WTC11 (cell line): ENCODE data around the gene ADGRB3. TPM values are rescaled to one million over a fixed set of nuclear protein-coding genes. Genes with fewer than 3 reads are reported as not detected.

Experiments used
- ATAC-seq: fragments of 200-7000 bp; cut with Tn5 transposase; 2 replicates; pipeline ENCODE4 v1.10.0; 2021; ENCODE audit warnings: mild to moderate bottlenecking, moderate library complexity
- CTCF ChIA-PET: fragments of 300-600 bp; sonication (Branson Sonifier 250); formaldehyde crosslinking; loops from one replicate; lab custom pipeline; 2021; ENCODE audit warnings: antibody characterized with exemption; lab: Charles Lee
- POLR2A ChIA-PET: fragments of 350-600 bp; sonication (Branson Sonifier 250); formaldehyde crosslinking; loops from one replicate; lab custom pipeline; 2021; ENCODE audit warnings: antibody characterized with exemption; lab: Charles Lee
- DNase-seq: peaks from one replicate; pipeline ENCODE4 v3.0.0; 2021; ENCODE audit warnings: low spot score
- H3K27ac Mint-ChIP-seq: 2 replicates; pipeline ENCODE4 v1.8.0; 2021; ENCODE audit warnings: mixed read lengths
- H3K27me3 Mint-ChIP-seq: 2 replicates; pipeline ENCODE4 v1.8.0; 2021; ENCODE audit warnings: low read depth, mild to moderate bottlenecking, moderate library complexity, mixed read lengths
- H3K36me3 Mint-ChIP-seq: 2 replicates; pipeline ENCODE4 v1.8.0; 2021; ENCODE audit warnings: mixed read lengths
- H3K4me1 Mint-ChIP-seq: 2 replicates; pipeline ENCODE4 v1.8.0; 2022; ENCODE audit warnings: mixed read lengths
- H3K4me3 Mint-ChIP-seq: 2 replicates; pipeline ENCODE4 v1.8.0; 2021; ENCODE audit warnings: mild to moderate bottlenecking, moderate library complexity, mixed read lengths
- H3K9me3 Mint-ChIP-seq: 2 replicates; pipeline ENCODE4 v1.8.0; 2021; ENCODE audit warnings: mixed read lengths
- ATF1 ChIP-seq: sonication (generic); formaldehyde crosslinking; IDR thresholded peaks from 2 replicates; pipeline ENCODE4 v1.8.1; 2023; ENCODE audit warnings: mild to moderate bottlenecking, moderate library complexity, missing genetic modification reagents
- CREB1 ChIP-seq: sonication (generic); formaldehyde crosslinking; IDR thresholded peaks from 2 replicates; pipeline ENCODE4 v1.8.0; 2023; ENCODE audit warnings: mild to moderate bottlenecking, missing genetic modification reagents
- CREM ChIP-seq: sonication (generic); formaldehyde crosslinking; IDR thresholded peaks from 2 replicates; pipeline ENCODE4 v1.8.1; 2022; ENCODE audit warnings: mild to moderate bottlenecking, missing genetic modification reagents, moderate library complexity
- JUN ChIP-seq: sonication (generic); formaldehyde crosslinking; IDR thresholded peaks from 2 replicates; pipeline ENCODE4 v1.8.0; 2023; ENCODE audit warnings: mild to moderate bottlenecking, missing genetic modification reagents
- MXD4 ChIP-seq: fragments of 250-450 bp; sonication (Bioruptor Pico); IDR thresholded peaks from 2 replicates; pipeline ENCODE4 v1.8.0; 2021; ENCODE audit warnings: mild to moderate bottlenecking, moderate library complexity, borderline replicate concordance
- RORB ChIP-seq: fragments of 250-450 bp; sonication (Bioruptor Pico); IDR thresholded peaks from 2 replicates; pipeline ENCODE4 v1.9.0; 2021; ENCODE audit warnings: mild to moderate bottlenecking
- SMAD4 ChIP-seq: sonication (generic); formaldehyde crosslinking; IDR thresholded peaks from 2 replicates; pipeline ENCODE4 v1.8.0; 2022; ENCODE audit warnings: mild to moderate bottlenecking, missing genetic modification reagents
- SP1 ChIP-seq: sonication (generic); formaldehyde crosslinking; conservative IDR thresholded peaks from 2 replicates; pipeline ENCODE4 v1.8.1; 2022; ENCODE audit warnings: missing genetic modification reagents
- TEAD1 ChIP-seq: sonication (generic); formaldehyde crosslinking; IDR thresholded peaks from 2 replicates; pipeline ENCODE4 v1.8.0; 2022; ENCODE audit warnings: mild to moderate bottlenecking, missing genetic modification reagents
- ZNF121 ChIP-seq: sonication (generic); formaldehyde crosslinking; IDR thresholded peaks from 2 replicates; pipeline ENCODE4 v1.8.0; 2023; ENCODE audit warnings: missing genetic modification reagents
- ZNF138 ChIP-seq: sonication (generic); formaldehyde crosslinking; conservative IDR thresholded peaks from 2 replicates; pipeline ENCODE4 v1.8.1; 2022; ENCODE audit warnings: mild to moderate bottlenecking, moderate library complexity, missing genetic modification reagents
- ZNF219 ChIP-seq: sonication (generic); formaldehyde crosslinking; IDR thresholded peaks from 2 replicates; pipeline ENCODE4 v1.8.0; 2023; ENCODE audit warnings: missing genetic modification reagents, mild to moderate bottlenecking, borderline replicate concordance
- ZNF232 ChIP-seq: sonication (generic); formaldehyde crosslinking; IDR thresholded peaks from 2 replicates; pipeline ENCODE4 v1.8.0; 2022; ENCODE audit warnings: mild to moderate bottlenecking, missing genetic modification reagents
- ZNF263 ChIP-seq: sonication (generic); formaldehyde crosslinking; IDR thresholded peaks from 2 replicates; pipeline ENCODE4 v1.8.1; 2022; ENCODE audit warnings: low read depth, mild to moderate bottlenecking, moderate library complexity, missing genetic modification reagents
- ZNF317 ChIP-seq: sonication (generic); formaldehyde crosslinking; IDR thresholded peaks from 2 replicates; pipeline ENCODE4 v1.8.1; 2023; ENCODE audit warnings: low read depth, mild to moderate bottlenecking, moderate library complexity, missing genetic modification reagents, borderline replicate concordance
- total RNA-seq: library from RNA; stranded (reverse); gene quantifications from 3 replicates; pipeline ENCODE4 v1.2.3, GENCODE V29; 2021
- TF ChIP-seq, protein P1 (sequence below): sonication (generic); formaldehyde crosslinking; IDR thresholded peaks from 2 replicates; pipeline ENCODE4 v1.8.0; 2023; ENCODE audit warnings: missing genetic modification reagents
- TF ChIP-seq, protein P2 (sequence below): sonication (generic); formaldehyde crosslinking; conservative IDR thresholded peaks from 2 replicates; pipeline ENCODE4 v1.8.1; 2023; ENCODE audit warnings: mild to moderate bottlenecking, low read depth, missing genetic modification reagents, moderate library complexity
- TF ChIP-seq, protein P3 (sequence below): sonication (generic); formaldehyde crosslinking; IDR thresholded peaks from 2 replicates; pipeline ENCODE4 v1.8.1; 2023; ENCODE audit warnings: mild to moderate bottlenecking, missing genetic modification reagents, moderate library complexity
- TF ChIP-seq, protein P4 (sequence below): sonication (generic); formaldehyde crosslinking; IDR thresholded peaks from 2 replicates; pipeline ENCODE4 v1.8.0; 2022; ENCODE audit warnings: mild to moderate bottlenecking, missing genetic modification reagents
- TF ChIP-seq, protein P5 (sequence below): fragments of 250-450 bp; sonication (Bioruptor Pico); IDR thresholded peaks from 2 replicates; pipeline ENCODE4 v1.8.0; 2021; ENCODE audit warnings: mild to moderate bottlenecking
- TF ChIP-seq, protein P6 (sequence below): sonication (generic); formaldehyde crosslinking; IDR thresholded peaks from 2 replicates; pipeline ENCODE4 v1.8.0; 2023; ENCODE audit warnings: missing genetic modification reagents, mild to moderate bottlenecking, borderline replicate concordance
- TF ChIP-seq, protein P7 (sequence below): sonication (generic); formaldehyde crosslinking; IDR thresholded peaks from 2 replicates; pipeline ENCODE4 v1.8.1; 2023; ENCODE audit warnings: mild to moderate bottlenecking, missing genetic modification reagents

ADGRB3 gene
- total RNA-seq, 1 experiment from 2014 or later: 1.9 TPM

DNA sequence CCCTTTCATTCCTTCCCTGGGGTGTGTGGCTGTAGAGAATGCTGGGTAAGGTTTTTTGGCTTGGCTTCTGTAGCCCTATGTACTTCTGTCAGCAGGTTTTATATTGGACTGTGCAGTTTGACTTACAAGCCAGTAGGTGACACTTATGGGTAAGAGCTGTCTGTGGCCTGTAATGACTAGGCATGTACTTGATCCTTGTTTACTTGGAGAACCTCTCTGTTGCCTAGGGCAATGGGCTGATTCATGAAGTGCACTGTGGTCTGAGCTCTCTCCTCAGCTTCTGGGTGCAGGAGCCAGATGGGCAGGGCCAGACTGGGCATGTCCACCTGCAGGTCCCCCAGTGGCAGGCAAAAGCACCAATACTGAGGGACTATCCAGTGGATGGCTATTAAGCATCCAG is 544.6 kb downstream of the ADGRB3 start:
- DNase-seq: no peak
- CTCF ChIA-PET: interaction anchor here (0.6 to 1.4 kb wide), 4 partner anchors 13 to 21 kb away, joined by 3 to 4 read pairs (median 3); no protein-coding TSS in a partner anchor

DNA sequence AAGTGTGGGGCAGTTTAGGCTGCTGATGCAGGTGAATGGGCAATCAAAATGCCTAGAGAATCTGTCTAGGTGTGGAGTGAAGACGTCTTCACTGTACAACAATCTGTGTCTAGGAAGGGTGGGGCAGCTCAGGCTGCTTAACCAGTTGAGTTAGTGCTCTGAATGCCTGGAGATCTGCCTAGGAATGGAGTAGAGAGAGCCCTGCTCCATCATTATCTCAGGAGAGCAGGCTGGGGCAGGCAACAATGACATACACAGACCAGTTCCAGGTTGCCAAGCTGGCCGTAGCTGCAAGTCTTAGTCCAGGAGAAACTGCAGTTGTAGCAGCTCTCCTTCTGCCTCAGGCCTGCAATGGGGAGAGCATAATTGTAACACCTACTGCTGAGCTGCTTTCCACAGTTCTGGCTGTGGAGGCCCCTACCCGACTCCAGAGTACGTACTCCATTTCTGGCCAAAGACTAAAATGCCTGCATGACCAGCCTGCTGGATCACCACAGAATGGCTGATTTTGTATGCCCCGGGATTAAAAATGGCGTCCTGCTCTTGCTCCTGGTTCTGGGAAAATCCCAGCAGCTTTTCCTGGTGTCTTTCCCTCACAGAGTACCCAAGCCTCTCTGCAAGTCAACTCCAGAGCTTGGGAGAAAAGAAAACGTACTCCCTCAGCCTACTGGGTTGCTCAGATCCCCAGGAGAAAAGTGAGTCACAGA is 545.4 kb downstream of the ADGRB3 start:
- POLR2A ChIA-PET: no interaction called here
- Mint-ChIP-seq H3K9me3 (no peaks in the 10 kb centered on the region; the same call in 1 of the 2 replicates), H3K4me3 (no peak overlapping the region), H3K4me1 (peaks cover 8% of the 10 kb centered on the region; the same call in 1 of the 2 replicates), H3K27me3 (no peaks in the 10 kb centered on the region; the same call in 1 of the 2 replicates), H3K27ac (no peak overlapping the region; the same call in 1 of the 2 replicates), H3K36me3 (no peaks in the 10 kb centered on the region)
- CTCF ChIA-PET: interaction anchor here (0.6 to 0.9 kb wide), 2 partner anchors 13 to 16 kb away, joined by 3 to 4 read pairs; no protein-coding TSS in a partner anchor
- ATAC-seq (no peak), DNase-seq (no peak)
- TF ChIP-seq, protein P1, sequence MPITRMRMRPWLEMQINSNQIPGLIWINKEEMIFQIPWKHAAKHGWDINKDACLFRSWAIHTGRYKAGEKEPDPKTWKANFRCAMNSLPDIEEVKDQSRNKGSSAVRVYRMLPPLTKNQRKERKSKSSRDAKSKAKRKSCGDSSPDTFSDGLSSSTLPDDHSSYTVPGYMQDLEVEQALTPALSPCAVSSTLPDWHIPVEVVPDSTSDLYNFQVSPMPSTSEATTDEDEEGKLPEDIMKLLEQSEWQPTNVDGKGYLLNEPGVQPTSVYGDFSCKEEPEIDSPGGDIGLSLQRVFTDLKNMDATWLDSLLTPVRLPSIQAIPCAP (CRISPR knock-in tag): no peak
- no peak for TF ChIP-seq SMAD4 (CRISPR knock-in tag)
- no peak for TF ChIP-seq TEAD1 (CRISPR knock-in tag)
- TF ChIP-seq, protein P2, sequence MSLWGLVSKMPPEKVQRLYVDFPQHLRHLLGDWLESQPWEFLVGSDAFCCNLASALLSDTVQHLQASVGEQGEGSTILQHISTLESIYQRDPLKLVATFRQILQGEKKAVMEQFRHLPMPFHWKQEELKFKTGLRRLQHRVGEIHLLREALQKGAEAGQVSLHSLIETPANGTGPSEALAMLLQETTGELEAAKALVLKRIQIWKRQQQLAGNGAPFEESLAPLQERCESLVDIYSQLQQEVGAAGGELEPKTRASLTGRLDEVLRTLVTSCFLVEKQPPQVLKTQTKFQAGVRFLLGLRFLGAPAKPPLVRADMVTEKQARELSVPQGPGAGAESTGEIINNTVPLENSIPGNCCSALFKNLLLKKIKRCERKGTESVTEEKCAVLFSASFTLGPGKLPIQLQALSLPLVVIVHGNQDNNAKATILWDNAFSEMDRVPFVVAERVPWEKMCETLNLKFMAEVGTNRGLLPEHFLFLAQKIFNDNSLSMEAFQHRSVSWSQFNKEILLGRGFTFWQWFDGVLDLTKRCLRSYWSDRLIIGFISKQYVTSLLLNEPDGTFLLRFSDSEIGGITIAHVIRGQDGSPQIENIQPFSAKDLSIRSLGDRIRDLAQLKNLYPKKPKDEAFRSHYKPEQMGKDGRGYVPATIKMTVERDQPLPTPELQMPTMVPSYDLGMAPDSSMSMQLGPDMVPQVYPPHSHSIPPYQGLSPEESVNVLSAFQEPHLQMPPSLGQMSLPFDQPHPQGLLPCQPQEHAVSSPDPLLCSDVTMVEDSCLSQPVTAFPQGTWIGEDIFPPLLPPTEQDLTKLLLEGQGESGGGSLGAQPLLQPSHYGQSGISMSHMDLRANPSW (CRISPR knock-in tag): no peak
- TF ChIP-seq CREB1: no peak
- TF ChIP-seq, protein P3, sequence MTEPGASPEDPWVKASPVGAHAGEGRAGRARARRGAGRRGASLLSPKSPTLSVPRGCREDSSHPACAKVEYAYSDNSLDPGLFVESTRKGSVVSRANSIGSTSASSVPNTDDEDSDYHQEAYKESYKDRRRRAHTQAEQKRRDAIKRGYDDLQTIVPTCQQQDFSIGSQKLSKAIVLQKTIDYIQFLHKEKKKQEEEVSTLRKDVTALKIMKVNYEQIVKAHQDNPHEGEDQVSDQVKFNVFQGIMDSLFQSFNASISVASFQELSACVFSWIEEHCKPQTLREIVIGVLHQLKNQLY (CRISPR knock-in tag): no peak

More for the DNA sequence above, 544.6 kb downstream of the ADGRB3 start:
- POLR2A ChIA-PET: no interaction called here
- peak; percentile 84 for ATAC-seq
- TF ChIP-seq ZNF121 (CRISPR knock-in tag): no peak
- no peak for TF ChIP-seq JUN (CRISPR knock-in tag)
- TF ChIP-seq, protein P4, sequence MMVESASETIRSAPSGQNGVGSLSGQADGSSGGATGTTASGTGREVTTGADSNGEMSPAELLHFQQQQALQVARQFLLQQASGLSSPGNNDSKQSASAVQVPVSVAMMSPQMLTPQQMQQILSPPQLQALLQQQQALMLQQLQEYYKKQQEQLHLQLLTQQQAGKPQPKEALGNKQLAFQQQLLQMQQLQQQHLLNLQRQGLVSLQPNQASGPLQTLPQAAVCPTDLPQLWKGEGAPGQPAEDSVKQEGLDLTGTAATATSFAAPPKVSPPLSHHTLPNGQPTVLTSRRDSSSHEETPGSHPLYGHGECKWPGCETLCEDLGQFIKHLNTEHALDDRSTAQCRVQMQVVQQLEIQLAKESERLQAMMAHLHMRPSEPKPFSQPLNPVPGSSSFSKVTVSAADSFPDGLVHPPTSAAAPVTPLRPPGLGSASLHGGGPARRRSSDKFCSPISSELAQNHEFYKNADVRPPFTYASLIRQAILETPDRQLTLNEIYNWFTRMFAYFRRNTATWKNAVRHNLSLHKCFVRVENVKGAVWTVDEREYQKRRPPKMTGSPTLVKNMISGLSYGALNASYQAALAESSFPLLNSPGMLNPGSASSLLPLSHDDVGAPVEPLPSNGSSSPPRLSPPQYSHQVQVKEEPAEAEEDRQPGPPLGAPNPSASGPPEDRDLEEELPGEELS: no peak
- no peak for TF ChIP-seq RORB (CRISPR knock-in tag)
- no peak for TF ChIP-seq ZNF263 (CRISPR knock-in tag)
- no peak for TF ChIP-seq ZNF317 (CRISPR knock-in tag)
- TF ChIP-seq CREM (CRISPR knock-in tag): no peak
- no peak for TF ChIP-seq ZNF138 (CRISPR knock-in tag)
- no peak for TF ChIP-seq ZNF219 (CRISPR knock-in tag)
- no peak for TF ChIP-seq ZNF232 (CRISPR knock-in tag)
- TF ChIP-seq, protein P5, sequence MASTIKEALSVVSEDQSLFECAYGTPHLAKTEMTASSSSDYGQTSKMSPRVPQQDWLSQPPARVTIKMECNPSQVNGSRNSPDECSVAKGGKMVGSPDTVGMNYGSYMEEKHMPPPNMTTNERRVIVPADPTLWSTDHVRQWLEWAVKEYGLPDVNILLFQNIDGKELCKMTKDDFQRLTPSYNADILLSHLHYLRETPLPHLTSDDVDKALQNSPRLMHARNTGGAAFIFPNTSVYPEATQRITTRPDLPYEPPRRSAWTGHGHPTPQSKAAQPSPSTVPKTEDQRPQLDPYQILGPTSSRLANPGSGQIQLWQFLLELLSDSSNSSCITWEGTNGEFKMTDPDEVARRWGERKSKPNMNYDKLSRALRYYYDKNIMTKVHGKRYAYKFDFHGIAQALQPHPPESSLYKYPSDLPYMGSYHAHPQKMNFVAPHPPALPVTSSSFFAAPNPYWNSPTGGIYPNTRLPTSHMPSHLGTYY (CRISPR knock-in tag): no peak
- TF ChIP-seq, protein P6, sequence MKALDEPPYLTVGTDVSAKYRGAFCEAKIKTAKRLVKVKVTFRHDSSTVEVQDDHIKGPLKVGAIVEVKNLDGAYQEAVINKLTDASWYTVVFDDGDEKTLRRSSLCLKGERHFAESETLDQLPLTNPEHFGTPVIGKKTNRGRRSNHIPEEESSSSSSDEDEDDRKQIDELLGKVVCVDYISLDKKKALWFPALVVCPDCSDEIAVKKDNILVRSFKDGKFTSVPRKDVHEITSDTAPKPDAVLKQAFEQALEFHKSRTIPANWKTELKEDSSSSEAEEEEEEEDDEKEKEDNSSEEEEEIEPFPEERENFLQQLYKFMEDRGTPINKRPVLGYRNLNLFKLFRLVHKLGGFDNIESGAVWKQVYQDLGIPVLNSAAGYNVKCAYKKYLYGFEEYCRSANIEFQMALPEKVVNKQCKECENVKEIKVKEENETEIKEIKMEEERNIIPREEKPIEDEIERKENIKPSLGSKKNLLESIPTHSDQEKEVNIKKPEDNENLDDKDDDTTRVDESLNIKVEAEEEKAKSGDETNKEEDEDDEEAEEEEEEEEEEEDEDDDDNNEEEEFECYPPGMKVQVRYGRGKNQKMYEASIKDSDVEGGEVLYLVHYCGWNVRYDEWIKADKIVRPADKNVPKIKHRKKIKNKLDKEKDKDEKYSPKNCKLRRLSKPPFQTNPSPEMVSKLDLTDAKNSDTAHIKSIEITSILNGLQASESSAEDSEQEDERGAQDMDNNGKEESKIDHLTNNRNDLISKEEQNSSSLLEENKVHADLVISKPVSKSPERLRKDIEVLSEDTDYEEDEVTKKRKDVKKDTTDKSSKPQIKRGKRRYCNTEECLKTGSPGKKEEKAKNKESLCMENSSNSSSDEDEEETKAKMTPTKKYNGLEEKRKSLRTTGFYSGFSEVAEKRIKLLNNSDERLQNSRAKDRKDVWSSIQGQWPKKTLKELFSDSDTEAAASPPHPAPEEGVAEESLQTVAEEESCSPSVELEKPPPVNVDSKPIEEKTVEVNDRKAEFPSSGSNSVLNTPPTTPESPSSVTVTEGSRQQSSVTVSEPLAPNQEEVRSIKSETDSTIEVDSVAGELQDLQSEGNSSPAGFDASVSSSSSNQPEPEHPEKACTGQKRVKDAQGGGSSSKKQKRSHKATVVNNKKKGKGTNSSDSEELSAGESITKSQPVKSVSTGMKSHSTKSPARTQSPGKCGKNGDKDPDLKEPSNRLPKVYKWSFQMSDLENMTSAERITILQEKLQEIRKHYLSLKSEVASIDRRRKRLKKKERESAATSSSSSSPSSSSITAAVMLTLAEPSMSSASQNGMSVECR (CRISPR knock-in tag): no peak
- TF ChIP-seq, protein P7, sequence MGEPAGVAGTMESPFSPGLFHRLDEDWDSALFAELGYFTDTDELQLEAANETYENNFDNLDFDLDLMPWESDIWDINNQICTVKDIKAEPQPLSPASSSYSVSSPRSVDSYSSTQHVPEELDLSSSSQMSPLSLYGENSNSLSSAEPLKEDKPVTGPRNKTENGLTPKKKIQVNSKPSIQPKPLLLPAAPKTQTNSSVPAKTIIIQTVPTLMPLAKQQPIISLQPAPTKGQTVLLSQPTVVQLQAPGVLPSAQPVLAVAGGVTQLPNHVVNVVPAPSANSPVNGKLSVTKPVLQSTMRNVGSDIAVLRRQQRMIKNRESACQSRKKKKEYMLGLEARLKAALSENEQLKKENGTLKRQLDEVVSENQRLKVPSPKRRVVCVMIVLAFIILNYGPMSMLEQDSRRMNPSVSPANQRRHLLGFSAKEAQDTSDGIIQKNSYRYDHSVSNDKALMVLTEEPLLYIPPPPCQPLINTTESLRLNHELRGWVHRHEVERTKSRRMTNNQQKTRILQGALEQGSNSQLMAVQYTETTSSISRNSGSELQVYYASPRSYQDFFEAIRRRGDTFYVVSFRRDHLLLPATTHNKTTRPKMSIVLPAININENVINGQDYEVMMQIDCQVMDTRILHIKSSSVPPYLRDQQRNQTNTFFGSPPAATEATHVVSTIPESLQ (CRISPR knock-in tag): no peak
- TF ChIP-seq ATF1: no peak
- no peak for TF ChIP-seq MXD4 (CRISPR knock-in tag)
- TF ChIP-seq SP1 (CRISPR knock-in tag): no peak
- no peak for TF ChIP-seq SMAD4 (CRISPR knock-in tag)
- Mint-ChIP-seq H3K9me3 (no peaks in the 10 kb centered on the region; the same call in 1 of the 2 replicates), H3K36me3 (no peaks in the 10 kb centered on the region), H3K4me3 (no peak overlapping the region), H3K4me1 (peaks cover 8% of the 10 kb centered on the region; the same call in 1 of the 2 replicates), H3K27ac (no peak overlapping the region), H3K27me3 (no peaks in the 10 kb centered on the region; the same call in 1 of the 2 replicates)
